HFF-Myc (cell line): Measurements from ENCODE around the gene DLG4.
"Not testable (repeated sequence)": the region's sequence is repeated elsewhere in the genome, so short reads cannot be mapped to it uniquely, and the experiment has no call there.

Source experiments
- DNase-seq: peaks from one replicate; pipeline ENCODE4 v3.0.0-alpha.2; 2011; ENCODE audit warnings: low read depth; ENCODE audit errors: extremely low read depth
- H3K4me3 ChIP-seq: replicated peaks from 2 replicates; pipeline ENCODE4 v1.5.1; 2011; ENCODE audit warnings: low read depth, mild to moderate bottlenecking, control low read depth, low read length
- CTCF ChIP-seq: IDR thresholded peaks from 2 replicates; pipeline ENCODE4 v1.5.1; 2012; ENCODE audit warnings: mild to moderate bottlenecking, low read depth, low read length, control low read depth; ENCODE audit errors: missing control alignments

Gene DLG4

DNA sequence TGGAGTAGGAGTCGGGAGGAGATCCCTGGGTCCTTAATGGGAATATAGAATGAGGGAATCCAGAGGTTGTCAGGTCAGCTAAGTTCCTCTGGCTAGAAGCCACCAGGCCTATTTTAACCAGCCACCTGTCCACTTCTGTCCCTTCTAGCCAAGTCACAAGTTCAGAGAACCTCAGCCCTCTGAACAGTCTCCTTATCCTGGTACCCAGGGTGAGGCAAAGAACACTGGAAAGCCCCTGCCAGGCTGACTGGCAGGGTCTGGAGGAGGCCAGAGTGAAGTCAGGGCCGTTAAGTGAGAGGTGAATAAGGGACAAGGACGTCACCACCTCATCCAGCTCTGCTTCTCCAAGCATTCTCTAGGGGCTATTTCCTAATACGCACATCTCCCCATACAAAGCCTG is 29.2 kb upstream of the DLG4 start:
- TF ChIP-seq CTCF = no peak
- peak overlapping the region; percentile 96 for H3K4me3 ChIP-seq
- no peak for DNase-seq

DNA sequence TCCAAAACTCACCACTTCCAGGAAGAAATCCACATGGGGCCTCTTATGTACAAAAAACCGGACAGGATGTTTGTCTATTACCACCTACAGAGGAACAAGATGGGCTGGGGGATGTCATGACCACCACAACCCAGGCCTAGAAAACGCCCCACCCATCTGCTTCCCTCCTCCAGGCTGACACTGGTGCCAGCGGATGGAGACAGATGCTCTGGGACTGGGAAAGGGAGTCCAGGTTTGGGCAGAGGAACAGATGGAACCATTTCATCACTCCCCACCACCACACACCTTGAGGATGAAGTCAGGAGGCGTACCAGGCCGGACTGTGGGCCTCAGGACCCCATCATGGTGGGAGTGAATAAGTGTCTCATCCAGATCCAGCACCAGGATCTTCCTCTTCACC is 27.1 kb upstream of the DLG4 start:
- no peak overlapping the region for H3K4me3 ChIP-seq
- no peak for DNase-seq
- TF ChIP-seq CTCF = no peak

DNA sequence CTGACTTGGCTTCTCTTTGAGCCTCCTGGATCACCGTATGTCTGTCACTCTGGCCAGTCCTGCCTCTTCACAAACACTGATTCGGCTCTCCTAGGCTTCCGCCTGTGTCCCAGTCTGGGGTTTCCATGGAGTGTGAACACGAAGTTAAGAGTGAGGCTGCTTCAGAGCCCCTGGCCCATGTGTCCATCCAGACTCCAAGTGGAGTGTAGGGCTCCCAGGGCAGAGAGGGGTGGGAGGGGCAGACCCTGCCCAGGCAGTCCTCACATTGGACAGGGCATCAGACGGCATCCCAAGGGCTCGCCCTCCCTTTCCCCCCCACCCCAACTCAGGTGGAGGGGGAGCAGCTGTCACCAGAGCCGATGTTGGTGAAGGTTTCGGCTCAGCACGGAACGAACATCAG is 24.2 kb upstream of the DLG4 start:
- DNase-seq, H3K4me3 ChIP-seq: not testable (repeated sequence)

DNA sequence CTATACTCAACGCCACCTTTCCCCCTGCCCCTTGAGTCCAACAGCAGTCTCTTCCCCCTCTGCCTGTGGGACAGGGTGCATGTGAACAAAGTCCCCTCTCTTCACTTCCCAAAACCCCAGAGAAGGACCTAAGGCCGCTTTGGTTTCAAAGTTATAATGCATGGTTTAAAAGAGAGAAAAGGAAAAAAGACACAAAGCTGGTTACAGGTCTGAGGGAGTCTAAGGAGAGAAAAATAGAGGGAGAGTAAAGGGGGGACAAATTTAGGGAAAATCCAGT is 23.8 kb upstream of the DLG4 start:
- no peak for DNase-seq
- TF ChIP-seq CTCF = no peak
- peak overlapping the region; percentile 59 for H3K4me3 ChIP-seq

- TF ChIP-seq CTCF = no peak
Measured at GRCh38 chr17:7242717-7243452, 23.2 kb upstream of the DLG4 start.

GRCh38 chr17:7241783-7242716 is 22.4 kb upstream of the DLG4 start, which contains the start of gene GABARAP:
Gene GABARAP, minus strand, starts transcription at chr17:7242449. Its CDS starts 119 bp downstream, at chr17:7242330.
- TF ChIP-seq CTCF = no peak
- peak within 1 kb of the TSS; percentile 59 for H3K4me3 ChIP-seq
- no peak for DNase-seq

More at GRCh38 chr17:7242717-7243452, 23.2 kb upstream of the DLG4 start:
- DNase-seq = peak; percentile 90
- peak overlapping the region; percentile 59 for H3K4me3 ChIP-seq

GRCh38 chr17:7241090-7241733 is 21.6 kb upstream of the DLG4 start:
- no peak for DNase-seq

More at GRCh38 chr17:7241090-7241733, 21.6 kb upstream of the DLG4 start:
- peak overlapping the region; percentile 59 for H3K4me3 ChIP-seq
- TF ChIP-seq CTCF = no peak
